ENCODE measurements around the gene KRTAP5-11.

KRTAP5-11 gene

GRCh38 chr11:71566081-71566620, 16.5 kb downstream of the KRTAP5-11 start:
- DNase-seq (ENCODE audit: low read depth) = no peak
- no peak for TF ChIP-seq CTCF (conservative IDR thresholded peaks at IDR 0.05; ENCODE audit: low read depth, low read length)
- no peak overlapping the region for H3K4me3 ChIP-seq (ENCODE audit: low read depth, low read length)

GRCh38 chr11:71565263-71565662, 17.4 kb downstream of the KRTAP5-11 start, which contains the start of gene KRTAP5-10:
TSS of gene KRTAP5-10 (plus strand) at chr11:71565563. CDS start at chr11:71565588, 25 bp downstream.
- no peak for TF ChIP-seq CTCF (conservative IDR thresholded peaks at IDR 0.05; ENCODE audit: low read depth, low read length)

GRCh38 chr11:71564430-71564829, 18.2 kb downstream of the KRTAP5-11 start:
- TF ChIP-seq CTCF (conservative IDR thresholded peaks at IDR 0.05; ENCODE audit: low read depth, low read length) = no peak
- no peak overlapping the region for H3K4me3 ChIP-seq (ENCODE audit: low read depth, low read length)
- no peak for DNase-seq (ENCODE audit: low read depth)

More at GRCh38 chr11:71565263-71565662, 17.4 kb downstream of the KRTAP5-11 start, which contains the start of gene KRTAP5-10:
- no peak for DNase-seq (ENCODE audit: low read depth)
- no peak within 1 kb of the TSS for H3K4me3 ChIP-seq (ENCODE audit: low read depth, low read length)

DNA sequence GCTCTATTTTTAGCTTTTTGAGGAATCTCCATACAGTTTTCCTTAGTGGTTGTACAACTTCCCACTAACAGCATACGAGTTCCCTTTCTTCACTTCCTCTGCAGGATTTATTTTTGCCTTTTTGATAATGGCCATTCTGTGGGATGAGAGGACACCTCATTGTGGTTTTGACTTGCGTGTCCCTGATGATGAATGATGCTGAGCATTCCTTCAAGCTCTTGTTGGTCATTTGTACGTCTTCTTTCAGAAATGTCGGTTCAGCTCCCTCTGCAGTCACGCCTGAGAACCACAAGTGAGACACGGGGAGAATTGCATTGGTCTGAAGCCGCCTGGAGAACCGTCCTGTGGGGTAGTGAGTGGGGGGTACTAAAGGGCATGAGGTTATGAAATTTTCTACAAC, 19.3 kb downstream of the KRTAP5-11 start:
- H3K4me3 ChIP-seq (ENCODE audit: low read depth, low read length) = no peak overlapping the region
- DNase-seq (ENCODE audit: low read depth) = peak; percentile 78
- TF ChIP-seq CTCF (conservative IDR thresholded peaks at IDR 0.05; ENCODE audit: low read depth, low read length) = peak; percentile 72

DNA sequence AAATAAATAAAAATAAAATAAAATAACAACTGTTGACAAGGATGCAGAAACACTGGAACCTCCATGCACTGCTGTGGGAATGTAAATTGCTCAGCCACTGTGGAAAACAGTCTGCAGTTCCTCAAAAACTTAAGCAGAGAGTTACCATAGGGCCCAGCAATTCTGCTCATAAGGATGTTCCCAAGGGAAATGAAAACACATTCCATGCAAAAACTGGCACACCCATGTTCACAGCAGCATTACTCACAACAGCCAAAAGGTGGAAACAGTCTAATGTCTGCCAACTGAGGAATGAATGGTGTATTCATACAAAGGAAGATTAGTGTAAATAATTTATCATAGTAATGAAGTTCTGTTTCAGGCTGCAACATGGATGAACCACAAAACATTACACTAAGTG, 20.6 kb downstream of the KRTAP5-11 start:
- no peak overlapping the region for H3K4me3 ChIP-seq (ENCODE audit: low read depth, low read length)
- TF ChIP-seq CTCF (conservative IDR thresholded peaks at IDR 0.05; ENCODE audit: low read depth, low read length) = no peak
- DNase-seq (ENCODE audit: low read depth) = no peak

GRCh38 chr11:71558996-71559395, 23.7 kb downstream of the KRTAP5-11 start:
- no peak for TF ChIP-seq CTCF (conservative IDR thresholded peaks at IDR 0.05; ENCODE audit: low read depth, low read length)
- no peak for DNase-seq (ENCODE audit: low read depth)
- no peak overlapping the region for H3K4me3 ChIP-seq (ENCODE audit: low read depth, low read length)

- no peak for TF ChIP-seq CTCF (conservative IDR thresholded peaks at IDR 0.05; ENCODE audit: low read depth, low read length)
- no peak for DNase-seq (ENCODE audit: low read depth)
- no peak overlapping the region for H3K4me3 ChIP-seq (ENCODE audit: low read depth, low read length)
Observed at GRCh38 chr11:71557257-71557656, 25.4 kb downstream of the KRTAP5-11 start.

Data from choroid plexus epithelial cell (primary cell).